Cardiac fibroblast (primary cell): ENCODE results near the gene DIAPH1.

Source experiments
- DNase-seq, 2 donors: peaks; one replicate each; pipeline versions ENCODE4 v3.0.0 to v3.0.0-alpha.2; 2010; ENCODE audit warnings: low read depth in 2 of 2
- H3K4me3 ChIP-seq, 2 donors: replicated peaks in 1 of 2; 1 replicate in 1 of 2; 2 replicates in 1 of 2; pipeline ENCODE4 v1.5.1; 2011; ENCODE audit warnings: low read depth in 2 of 2, low read length in 2 of 2, mild to moderate bottlenecking in 2 of 2, moderate library complexity in 1 of 2
- TF ChIP-seq, protein P1 (sequence below): IDR thresholded peaks from one replicate; pipeline ENCODE4 v1.5.1; 2011; ENCODE audit warnings: low read depth, mild to moderate bottlenecking, low read length, inconsistent platforms

Gene DIAPH1

DNA sequence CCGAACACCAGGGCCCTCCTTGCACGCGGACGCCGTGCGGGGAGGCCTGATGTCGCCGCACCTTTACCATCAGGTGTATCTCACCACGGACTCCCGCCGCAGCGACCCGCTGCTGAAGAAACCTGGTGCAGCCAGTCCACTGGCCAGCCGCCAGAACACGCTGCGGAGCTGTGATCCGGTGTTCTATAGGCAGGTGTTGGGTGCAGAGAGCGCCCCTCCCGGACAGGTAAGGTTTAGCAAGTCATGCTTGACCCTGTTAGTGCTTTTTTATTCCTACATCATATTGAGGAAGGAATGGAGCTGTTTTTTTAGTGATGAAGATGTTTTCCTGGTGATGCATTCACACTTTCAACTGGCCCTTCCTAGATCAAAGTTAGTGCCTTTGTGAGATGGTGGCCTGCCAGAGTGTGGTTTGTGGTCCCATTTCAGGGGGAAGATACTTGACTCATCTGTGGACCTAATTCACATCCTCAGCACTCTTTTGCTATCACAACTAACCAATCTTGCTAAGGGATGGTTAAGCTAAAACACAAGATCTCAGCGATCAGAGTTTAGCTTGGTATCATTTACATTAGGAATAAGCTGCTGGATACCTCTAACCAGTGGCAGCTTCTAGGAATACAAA is 140.4 kb downstream of the DIAPH1 start:
- DNase-seq, result no peak
- TF ChIP-seq, protein P1, sequence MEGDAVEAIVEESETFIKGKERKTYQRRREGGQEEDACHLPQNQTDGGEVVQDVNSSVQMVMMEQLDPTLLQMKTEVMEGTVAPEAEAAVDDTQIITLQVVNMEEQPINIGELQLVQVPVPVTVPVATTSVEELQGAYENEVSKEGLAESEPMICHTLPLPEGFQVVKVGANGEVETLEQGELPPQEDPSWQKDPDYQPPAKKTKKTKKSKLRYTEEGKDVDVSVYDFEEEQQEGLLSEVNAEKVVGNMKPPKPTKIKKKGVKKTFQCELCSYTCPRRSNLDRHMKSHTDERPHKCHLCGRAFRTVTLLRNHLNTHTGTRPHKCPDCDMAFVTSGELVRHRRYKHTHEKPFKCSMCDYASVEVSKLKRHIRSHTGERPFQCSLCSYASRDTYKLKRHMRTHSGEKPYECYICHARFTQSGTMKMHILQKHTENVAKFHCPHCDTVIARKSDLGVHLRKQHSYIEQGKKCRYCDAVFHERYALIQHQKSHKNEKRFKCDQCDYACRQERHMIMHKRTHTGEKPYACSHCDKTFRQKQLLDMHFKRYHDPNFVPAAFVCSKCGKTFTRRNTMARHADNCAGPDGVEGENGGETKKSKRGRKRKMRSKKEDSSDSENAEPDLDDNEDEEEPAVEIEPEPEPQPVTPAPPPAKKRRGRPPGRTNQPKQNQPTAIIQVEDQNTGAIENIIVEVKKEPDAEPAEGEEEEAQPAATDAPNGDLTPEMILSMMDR, result peak; percentile 23
- peak overlapping the region; percentile 63 to 66 for H3K4me3 ChIP-seq

DNA sequence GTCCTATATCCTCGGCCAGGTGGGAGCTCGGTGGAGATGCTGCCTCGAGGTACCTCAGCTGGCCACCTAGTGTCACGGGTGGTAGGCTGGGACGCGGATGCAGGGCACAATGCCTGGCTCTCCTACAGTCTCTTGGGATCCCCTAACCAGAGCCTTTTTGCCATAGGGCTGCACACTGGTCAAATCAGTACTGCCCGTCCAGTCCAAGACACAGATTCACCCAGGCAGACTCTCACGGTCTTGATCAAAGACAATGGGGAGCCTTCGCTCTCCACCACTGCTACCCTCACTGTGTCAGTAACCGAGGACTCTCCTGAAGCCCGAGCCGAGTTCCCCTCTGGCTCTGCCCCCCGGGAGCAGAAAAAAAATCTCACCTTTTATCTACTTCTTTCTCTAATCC is 141.0 kb downstream of the DIAPH1 start:
- H3K4me3 ChIP-seq, result peak overlapping the region; percentile 63 to 66

DNA sequence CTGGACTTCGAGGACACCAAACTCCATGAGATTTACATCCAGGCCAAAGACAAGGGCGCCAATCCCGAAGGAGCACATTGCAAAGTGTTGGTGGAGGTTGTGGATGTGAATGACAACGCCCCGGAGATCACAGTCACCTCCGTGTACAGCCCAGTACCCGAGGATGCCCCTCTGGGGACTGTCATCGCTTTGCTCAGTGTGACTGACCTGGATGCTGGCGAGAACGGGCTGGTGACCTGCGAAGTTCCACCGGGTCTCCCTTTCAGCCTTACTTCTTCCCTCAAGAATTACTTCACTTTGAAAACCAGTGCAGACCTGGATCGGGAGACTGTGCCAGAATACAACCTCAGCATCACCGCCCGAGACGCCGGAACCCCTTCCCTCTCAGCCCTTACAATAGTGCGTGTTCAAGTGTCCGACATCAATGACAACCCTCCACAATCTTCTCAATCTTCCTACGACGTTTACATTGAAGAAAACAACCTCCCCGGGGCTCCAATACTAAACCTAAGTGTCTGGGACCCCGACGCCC is 141.7 kb downstream of the DIAPH1 start:
- DNase-seq, result no peak
- TF ChIP-seq, protein P1, result no peak
- peak overlapping the region; percentile 63 to 66 for H3K4me3 ChIP-seq

More for the DNA sequence above, 141.0 kb downstream of the DIAPH1 start:
- TF ChIP-seq, protein P1, result no peak
- no peak for DNase-seq

DNA sequence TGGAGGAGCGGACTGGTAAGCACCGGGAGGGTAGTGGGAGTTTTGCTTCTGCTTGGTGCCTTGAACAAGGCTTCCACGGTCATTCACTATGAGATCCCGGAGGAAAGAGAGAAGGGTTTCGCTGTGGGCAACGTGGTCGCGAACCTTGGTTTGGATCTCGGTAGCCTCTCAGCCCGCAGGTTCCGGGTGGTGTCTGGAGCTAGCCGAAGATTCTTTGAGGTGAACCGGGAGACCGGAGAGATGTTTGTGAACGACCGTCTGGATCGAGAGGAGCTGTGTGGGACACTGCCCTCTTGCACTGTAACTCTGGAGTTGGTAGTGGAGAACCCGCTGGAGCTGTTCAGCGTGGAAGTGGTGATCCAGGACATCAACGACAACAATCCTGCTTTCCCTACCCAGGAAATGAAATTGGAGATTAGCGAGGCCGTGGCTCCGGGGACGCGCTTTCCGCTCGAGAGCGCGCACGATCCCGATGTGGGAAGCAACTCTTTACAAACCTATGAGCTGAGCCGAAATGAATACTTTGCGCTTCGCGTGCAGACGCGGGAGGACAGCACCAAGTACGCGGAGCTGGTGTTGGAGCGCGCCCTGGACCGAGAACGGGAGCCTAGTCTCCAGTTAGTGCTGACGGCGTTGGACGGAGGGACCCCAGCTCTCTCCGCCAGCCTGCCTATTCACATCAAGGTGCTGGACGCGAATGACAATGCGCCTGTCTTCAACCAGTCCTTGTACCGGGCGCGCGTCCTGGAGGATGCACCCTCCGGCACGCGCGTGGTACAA is 142.5 kb downstream of the DIAPH1 start:
- DNase-seq, result peak; percentile 81
- TF ChIP-seq, protein P1, result no peak
- peak overlapping the region; percentile 63 to 66 for H3K4me3 ChIP-seq

DNA sequence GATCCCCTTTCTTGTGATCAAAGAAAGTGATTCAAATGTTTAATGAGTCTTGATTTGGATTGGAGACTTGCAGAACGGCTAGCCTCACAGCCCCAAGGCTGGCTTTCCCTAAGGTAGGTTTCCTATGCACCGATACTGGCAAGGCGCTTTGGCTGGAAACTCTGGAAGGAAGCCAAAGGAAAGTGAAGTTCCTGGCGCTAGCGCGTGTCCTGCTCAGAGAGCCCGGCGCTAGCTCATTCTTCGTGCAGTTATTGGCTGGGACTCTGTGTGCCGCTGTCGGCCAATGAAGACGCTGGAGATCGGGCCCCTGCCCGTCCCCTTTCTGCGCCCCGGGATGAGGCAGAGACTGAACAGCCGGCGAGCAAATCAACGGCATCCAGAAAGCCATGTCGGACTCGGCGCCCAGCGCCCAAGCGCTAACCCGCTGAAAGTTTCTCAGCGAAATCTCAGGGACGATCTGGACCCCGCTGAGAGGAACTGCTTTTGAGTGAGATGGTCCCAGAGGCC is 143.1 kb downstream of the DIAPH1 start, which contains the start of gene PCDHGC3:
Gene PCDHGC3 (plus strand): TSS at position 342 of the 507 bp plus-strand sequence. CDS start 151 bp downstream, at position 493.
- peak within 1 kb of the TSS; percentile 63 to 66 for H3K4me3 ChIP-seq
- peak; percentile 95 to 98 for DNase-seq
- TF ChIP-seq, protein P1, result peak; percentile 11

DNA sequence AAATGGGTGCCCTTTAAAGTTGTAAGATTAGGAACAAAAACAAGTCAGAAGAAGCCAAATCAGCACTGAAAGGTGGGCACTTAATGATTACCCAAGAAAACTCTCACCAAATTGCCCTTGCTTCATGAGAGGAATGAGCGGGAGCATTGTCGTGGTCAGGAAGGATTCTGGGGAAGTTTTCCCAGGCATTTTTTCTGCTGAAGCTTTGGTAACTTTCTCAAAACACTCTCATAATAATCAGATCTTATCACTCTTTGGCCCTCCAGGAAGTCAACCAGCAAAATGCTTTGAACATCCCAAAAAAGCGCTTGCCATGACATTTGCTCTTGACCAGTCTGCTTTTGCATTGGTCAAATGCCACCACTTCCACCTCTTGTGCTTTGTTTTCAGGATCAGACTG is 153.4 kb downstream of the DIAPH1 start:
- H3K4me3 ChIP-seq, result no peak overlapping the region
- TF ChIP-seq, protein P1, result no peak
- DNase-seq, result peak in 1 of 2 donors; percentile 35
